ENCODE measurements around the gene SH2D2A. TPM values are rescaled to one million over a fixed set of nuclear protein-coding genes. Genes with fewer than 3 reads are reported as not detected.

The SH2D2A gene
- total and polyA plus RNA-seq, 2 donors (not counting 3 experiments of a cell fraction or from before 2014, with no cell fraction given), result 0.92 to 1.1 TPM

- CTCF ChIA-PET, result interaction anchor here (1.0 to 1.7 kb wide), 5 partner anchors 10 to 30 kb away, joined by 3 to 6 read pairs (median 5); partner anchors contain the start of genes METTL25B, MRPL24 and PRCC
- TF ChIP-seq, protein P1, sequence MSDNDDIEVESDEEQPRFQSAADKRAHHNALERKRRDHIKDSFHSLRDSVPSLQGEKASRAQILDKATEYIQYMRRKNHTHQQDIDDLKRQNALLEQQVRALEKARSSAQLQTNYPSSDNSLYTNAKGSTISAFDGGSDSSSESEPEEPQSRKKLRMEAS (IDR thresholded peaks at IDR 0.05; ENCODE audit: insufficient read depth, insufficient read length), result no peak
- TF ChIP-seq, protein P2, sequence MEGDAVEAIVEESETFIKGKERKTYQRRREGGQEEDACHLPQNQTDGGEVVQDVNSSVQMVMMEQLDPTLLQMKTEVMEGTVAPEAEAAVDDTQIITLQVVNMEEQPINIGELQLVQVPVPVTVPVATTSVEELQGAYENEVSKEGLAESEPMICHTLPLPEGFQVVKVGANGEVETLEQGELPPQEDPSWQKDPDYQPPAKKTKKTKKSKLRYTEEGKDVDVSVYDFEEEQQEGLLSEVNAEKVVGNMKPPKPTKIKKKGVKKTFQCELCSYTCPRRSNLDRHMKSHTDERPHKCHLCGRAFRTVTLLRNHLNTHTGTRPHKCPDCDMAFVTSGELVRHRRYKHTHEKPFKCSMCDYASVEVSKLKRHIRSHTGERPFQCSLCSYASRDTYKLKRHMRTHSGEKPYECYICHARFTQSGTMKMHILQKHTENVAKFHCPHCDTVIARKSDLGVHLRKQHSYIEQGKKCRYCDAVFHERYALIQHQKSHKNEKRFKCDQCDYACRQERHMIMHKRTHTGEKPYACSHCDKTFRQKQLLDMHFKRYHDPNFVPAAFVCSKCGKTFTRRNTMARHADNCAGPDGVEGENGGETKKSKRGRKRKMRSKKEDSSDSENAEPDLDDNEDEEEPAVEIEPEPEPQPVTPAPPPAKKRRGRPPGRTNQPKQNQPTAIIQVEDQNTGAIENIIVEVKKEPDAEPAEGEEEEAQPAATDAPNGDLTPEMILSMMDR (IDR thresholded peaks at IDR 0.05; ENCODE audit: extremely low read depth in 1 of 2, insufficient read depth in 1 of 2, low read depth in 1 of 2, low read length in 2 of 2), result no peak
- POLR2A ChIA-PET, result no interaction called here
Observed at GRCh38 chr1:156756355-156756754, 60.3 kb downstream of the SH2D2A start.

More at GRCh38 chr1:156756355-156756754, 60.3 kb downstream of the SH2D2A start:
- dilution Hi-C loops (cut with MboI; ENCODE audit: extremely low pct_ligation_motif_present, low sequenced_read_pairs) (no loop called here), intact Hi-C loops (cut with micrococcal nuclease) (no loop called here)
- no peak for DNase-seq (ENCODE audit: low read depth, low spot score)
- no peak for FAIRE-seq
- Histone ChIP-seq H3K9me1 (replicated peaks; ENCODE audit: control insufficient read depth, extremely low read depth, insufficient read depth, low read length) (no peaks in the 10 kb centered on the region), H3K27me3 (ENCODE audit: control insufficient read depth in 2 of 2, insufficient read depth in 2 of 2, low read length in 2 of 2) (no peaks in the 10 kb centered on the region), H3K4me3 (replicated peaks in 1 of 3; ENCODE audit: insufficient read depth in 1 of 3, low read depth in 1 of 3, low read length in 3 of 3) (no peak overlapping the region), H3K9me3 (replicated peaks; ENCODE audit: control insufficient read depth, insufficient read depth, low read length) (no peaks in the 10 kb centered on the region), H2AFZ (ENCODE audit: low read depth, low read length) (no peak overlapping the region), H3K4me2 (ENCODE audit: insufficient read depth, low read length) (no peak overlapping the region), H3K27ac (ENCODE audit: insufficient read depth, low read depth, low read length) (no peak overlapping the region), H3K9ac (replicated peaks; ENCODE audit: extremely low read depth, insufficient read depth, low read length) (no peak overlapping the region), H4K20me1 (replicated peaks; ENCODE audit: control insufficient read depth, extremely low read depth, insufficient read depth, low read length) (no peaks in the 10 kb centered on the region), H3K4me1 (ENCODE audit: control insufficient read depth, extremely low read depth, insufficient read depth, low read length) (peaks cover 10% of the 10 kb centered on the region), H3K79me2 (ENCODE audit: control insufficient read depth, insufficient read depth, low read length) (peaks cover 8% of the 10 kb centered on the region), H3K36me3 (ENCODE audit: control insufficient read depth in 2 of 2, extremely low read depth in 1 of 2, insufficient read depth in 2 of 2, low read length in 2 of 2) (no peaks in the 10 kb centered on the region)
- no TSS peak for BruUV-seq (replicated peaks)

Other genes with a start within 250 kb of the SH2D2A start
- 48.6 and 60.7 TPM in 2 replicates for gene IQGAP3, start 244.3 kb downstream of the SH2D2A start, total RNA-seq
- 28.3 and 30.2 TPM in 2 replicates for gene IQGAP3, start 244.3 kb downstream of the SH2D2A start, polyA plus RNA-seq
- not detected in 2 replicates for gene TTC24, start 237.1 kb downstream of the SH2D2A start, total RNA-seq
- gene TTC24, start 237.1 kb downstream of the SH2D2A start, polyA plus RNA-seq, result not detected in 2 replicates
- gene NAXE, start 225.1 kb downstream of the SH2D2A start, total RNA-seq, result 74.0 and 76.2 TPM in 2 replicates
- gene NAXE, start 225.1 kb downstream of the SH2D2A start, polyA plus RNA-seq, result 187 and 210 TPM in 2 replicates
- 29.2 and 32.0 TPM in 2 replicates for gene GPATCH4, start 215.4 kb downstream of the SH2D2A start, total RNA-seq
- gene GPATCH4, start 215.4 kb downstream of the SH2D2A start, polyA plus RNA-seq, result 15.5 and 22.4 TPM in 2 replicates
- gene HAPLN2, start 197.4 kb downstream of the SH2D2A start, total RNA-seq, result not detected in 2 replicates
- gene HAPLN2, start 197.4 kb downstream of the SH2D2A start, polyA plus RNA-seq, result 0.14 TPM in 1 of 2 replicates, not detected in the other
- gene BCAN, start 174.7 kb downstream of the SH2D2A start, total RNA-seq, result not detected in 2 replicates
- gene BCAN, start 174.7 kb downstream of the SH2D2A start, polyA plus RNA-seq, result 0.14 and 0.15 TPM in 2 replicates
- 269 and 274 TPM in 2 replicates for gene NES, start 139.4 kb downstream of the SH2D2A start, total RNA-seq
- 15.5 and 19.4 TPM in 2 replicates for gene NES, start 139.4 kb downstream of the SH2D2A start, polyA plus RNA-seq
- 1.0 and 2.6 TPM in 2 replicates for gene CRABP2, start 111.3 kb downstream of the SH2D2A start, total RNA-seq
- gene CRABP2, start 111.3 kb downstream of the SH2D2A start, polyA plus RNA-seq, result 0.21 and 0.32 TPM in 2 replicates
- gene METTL25B, start 88.4 kb downstream of the SH2D2A start, total RNA-seq, result 12.8 and 15.5 TPM in 2 replicates
- 15.0 and 17.3 TPM in 2 replicates for gene METTL25B, start 88.4 kb downstream of the SH2D2A start, polyA plus RNA-seq
- 32.1 and 35.3 TPM in 2 replicates for gene ISG20L2, start 88.1 kb downstream of the SH2D2A start, total RNA-seq
- 32.0 and 33.2 TPM in 2 replicates for gene ISG20L2, start 88.1 kb downstream of the SH2D2A start, polyA plus RNA-seq
- 63.3 and 77.7 TPM in 2 replicates for gene MRPL24, start 75.8 kb downstream of the SH2D2A start, total RNA-seq
- 46.5 and 47.9 TPM in 2 replicates for gene MRPL24, start 75.8 kb downstream of the SH2D2A start, polyA plus RNA-seq
- 279 and 298 TPM in 2 replicates for gene HDGF, start 65.2 kb downstream of the SH2D2A start, total RNA-seq
- gene HDGF, start 65.2 kb downstream of the SH2D2A start, polyA plus RNA-seq, result 94.7 and 95.1 TPM in 2 replicates
- 65.1 and 71.5 TPM in 2 replicates for gene PRCC, start 49.3 kb downstream of the SH2D2A start, total RNA-seq
- gene PRCC, start 49.3 kb downstream of the SH2D2A start, polyA plus RNA-seq, result 76.9 and 77.4 TPM in 2 replicates
- not detected in 2 replicates for gene INSRR, start 42.3 kb upstream of the SH2D2A start, total RNA-seq
- gene INSRR, start 42.3 kb upstream of the SH2D2A start, polyA plus RNA-seq, result not detected in 2 replicates
- not detected in 2 replicates for gene NTRK1, start 44.0 kb upstream of the SH2D2A start, total RNA-seq
- gene NTRK1, start 44.0 kb upstream of the SH2D2A start, polyA plus RNA-seq, result 0.07 TPM in 1 of 2 replicates, not detected in the other
- gene PEAR1, start 76.9 kb upstream of the SH2D2A start, total RNA-seq, result 88.7 and 90.7 TPM in 2 replicates
- gene PEAR1, start 76.9 kb upstream of the SH2D2A start, polyA plus RNA-seq, result 101 and 106 TPM in 2 replicates
- 0.66 and 1.2 TPM in 2 replicates for gene LRRC71, start 103.8 kb upstream of the SH2D2A start, total RNA-seq
- 0.33 and 0.35 TPM in 2 replicates for gene LRRC71, start 103.8 kb upstream of the SH2D2A start, polyA plus RNA-seq
- gene ARHGEF11, start 228.9 kb upstream of the SH2D2A start, total RNA-seq, result 27.2 and 28.0 TPM in 2 replicates
- 18.2 and 18.8 TPM in 2 replicates for gene ARHGEF11, start 228.9 kb upstream of the SH2D2A start, polyA plus RNA-seq

All from endothelial cell of umbilical vein (primary cell).